Frontal cortex (tissue), 4 donors: ENCODE data around the gene ZNF202. TPM values are rescaled to one million over a fixed set of nuclear protein-coding genes. Genes with fewer than 3 reads are reported as not detected.
"Not testable (repeated sequence)": the region's sequence is repeated elsewhere in the genome, so short reads cannot be mapped to it uniquely, and the experiment has no call there.

ENCODE experiments used
- DNase-seq, 2 donors: peaks; one replicate each; pipeline ENCODE4 v3.0.0; 2012; ENCODE audit warnings: low spot score in 2 of 2
- FAIRE-seq: peaks from 2 replicates; lab custom pipeline; 2012; peaks lifted over from hg19 to GRCh38; lab: Jason Lieb, UNC
- total RNA-seq: library from RNA; depleted of rRNA; stranded (reverse); fragments of >200 nt; gene quantifications from one replicate; pipeline ENCODE4 v1.2.3, GENCODE V29; 2014
- donor health status: control.
- donor health status: control.
- donor health status: control.

The ZNF202 gene
- total RNA-seq, 1 donor from 2014 or later, result 14.7 TPM

GRCh38 chr11:123742724-123743120, 1.3 kb upstream of the ZNF202 start:
- FAIRE-seq (no peak), DNase-seq (no peak)

- DNase-seq (peak in 1 of 2 donors; percentile 26), FAIRE-seq (no peak)
These were observed 717 bp upstream of the ZNF202 start for GRCh38 chr11:123742031-123742723.

GRCh38 chr11:123740787-123741158, 687 bp downstream of the ZNF202 start:
- DNase-seq (peak in 1 of 2 donors; percentile 20), FAIRE-seq (no peak)

GRCh38 chr11:123738374-123738773, 3.1 kb downstream of the ZNF202 start:
- DNase-seq (no peak), FAIRE-seq (no peak)

- FAIRE-seq, result no peak
These were observed 4.7 kb downstream of the ZNF202 start for GRCh38 chr11:123736769-123737168.

GRCh38 chr11:123729602-123730001, 11.9 kb downstream of the ZNF202 start:
- FAIRE-seq, result no peak
- no peak for DNase-seq

More at GRCh38 chr11:123736769-123737168, 4.7 kb downstream of the ZNF202 start:
- DNase-seq, result no peak

- DNase-seq (no peak), FAIRE-seq (no peak)
These were observed 15.3 kb downstream of the ZNF202 start for GRCh38 chr11:123725995-123726655.

GRCh38 chr11:123719452-123719851, 22.0 kb downstream of the ZNF202 start:
- FAIRE-seq (no peak), DNase-seq (no peak)

GRCh38 chr11:123718469-123718868, 23.0 kb downstream of the ZNF202 start:
- FAIRE-seq, result no peak
- no peak for DNase-seq

GRCh38 chr11:123718063-123718462, 23.4 kb downstream of the ZNF202 start:
- DNase-seq (no peak), FAIRE-seq (no peak)

GRCh38 chr11:123712627-123713026, 28.8 kb downstream of the ZNF202 start:
- not testable (repeated sequence) for DNase-seq, FAIRE-seq

GRCh38 chr11:123707606-123708205, 33.8 kb downstream of the ZNF202 start:
- peak; percentile 37 for FAIRE-seq
- peak; percentile 24 to 38 for DNase-seq

GRCh38 chr11:123707206-123707605, 34.3 kb downstream of the ZNF202 start:
- FAIRE-seq, result no peak

GRCh38 chr11:123704341-123704740, 37.1 kb downstream of the ZNF202 start:
- FAIRE-seq (no peak), DNase-seq (no peak)

More at GRCh38 chr11:123707206-123707605, 34.3 kb downstream of the ZNF202 start:
- no peak for DNase-seq

GRCh38 chr11:123702696-123703095, 38.8 kb downstream of the ZNF202 start:
- DNase-seq, result no peak
- FAIRE-seq, result no peak

GRCh38 chr11:123702139-123702538, 39.3 kb downstream of the ZNF202 start:
- FAIRE-seq, result no peak
- no peak for DNase-seq

GRCh38 chr11:123700772-123701171, 40.7 kb downstream of the ZNF202 start:
- DNase-seq, result no peak

GRCh38 chr11:123698546-123699127, 42.8 kb downstream of the ZNF202 start:
- FAIRE-seq, result no peak
- no peak for DNase-seq

More at GRCh38 chr11:123700772-123701171, 40.7 kb downstream of the ZNF202 start:
- FAIRE-seq, result no peak

- DNase-seq, result no peak
- no peak for FAIRE-seq
These were observed 45.3 kb downstream of the ZNF202 start for GRCh38 chr11:123696183-123696582.

GRCh38 chr11:123695231-123695630, 46.2 kb downstream of the ZNF202 start:
- DNase-seq (no peak), FAIRE-seq (no peak)

GRCh38 chr11:123694551-123694950, 46.9 kb downstream of the ZNF202 start:
- DNase-seq (no peak), FAIRE-seq (no peak)
